ENCODE measurements around the gene ITGA1. TPM values are rescaled to one million over a fixed set of nuclear protein-coding genes. Genes with fewer than 3 reads are reported as not detected.

ITGA1 gene
- polyA plus RNA-seq, 3 donors, result 0.33 to 0.89 (median 0.79) TPM

DNA sequence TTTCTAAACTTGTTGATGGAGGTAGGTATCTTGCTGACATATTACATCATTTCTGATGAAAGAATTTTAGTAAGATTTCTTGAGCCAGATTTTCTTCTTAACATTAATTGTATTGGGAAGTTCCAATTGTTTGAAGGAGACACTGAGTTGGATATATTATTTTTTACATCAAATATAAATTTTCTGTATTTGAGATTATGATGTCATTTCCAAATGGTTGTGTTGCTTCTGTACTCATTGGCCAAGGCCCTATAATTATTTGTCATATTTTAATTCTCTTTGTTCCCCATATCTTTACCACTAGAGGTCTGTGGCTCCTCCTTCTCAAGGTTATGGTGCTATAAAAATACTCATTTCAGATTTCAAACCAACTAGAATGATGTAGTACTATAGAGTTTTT is 53.4 kb downstream of the ITGA1 start:
- H3K4me3 Mint-ChIP-seq, result no peak overlapping the region
- H2AFZ ChIP-seq (ENCODE audit: insufficient read depth, low read depth, low read length, poor library complexity, severe bottlenecking), result no peak overlapping the region
- intact Hi-C loops (cut with micrococcal nuclease), result no loop called here
- no peaks in the 10 kb centered on the region for H3K9me3 Mint-ChIP-seq
- H3K36me3 ChIP-seq (replicated peaks in 1 of 2; ENCODE audit: control insufficient read depth in 1 of 2, insufficient read depth in 2 of 2, low read length in 2 of 2), result no peaks in the 10 kb centered on the region
- no peaks in the 10 kb centered on the region for H3K36me3 Mint-ChIP-seq
- DNase-seq, result no peak
- TF ChIP-seq, protein P1, sequence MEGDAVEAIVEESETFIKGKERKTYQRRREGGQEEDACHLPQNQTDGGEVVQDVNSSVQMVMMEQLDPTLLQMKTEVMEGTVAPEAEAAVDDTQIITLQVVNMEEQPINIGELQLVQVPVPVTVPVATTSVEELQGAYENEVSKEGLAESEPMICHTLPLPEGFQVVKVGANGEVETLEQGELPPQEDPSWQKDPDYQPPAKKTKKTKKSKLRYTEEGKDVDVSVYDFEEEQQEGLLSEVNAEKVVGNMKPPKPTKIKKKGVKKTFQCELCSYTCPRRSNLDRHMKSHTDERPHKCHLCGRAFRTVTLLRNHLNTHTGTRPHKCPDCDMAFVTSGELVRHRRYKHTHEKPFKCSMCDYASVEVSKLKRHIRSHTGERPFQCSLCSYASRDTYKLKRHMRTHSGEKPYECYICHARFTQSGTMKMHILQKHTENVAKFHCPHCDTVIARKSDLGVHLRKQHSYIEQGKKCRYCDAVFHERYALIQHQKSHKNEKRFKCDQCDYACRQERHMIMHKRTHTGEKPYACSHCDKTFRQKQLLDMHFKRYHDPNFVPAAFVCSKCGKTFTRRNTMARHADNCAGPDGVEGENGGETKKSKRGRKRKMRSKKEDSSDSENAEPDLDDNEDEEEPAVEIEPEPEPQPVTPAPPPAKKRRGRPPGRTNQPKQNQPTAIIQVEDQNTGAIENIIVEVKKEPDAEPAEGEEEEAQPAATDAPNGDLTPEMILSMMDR (IDR thresholded peaks at IDR 0.05), result no peak
- H3K4me1 ChIP-seq (ENCODE audit: control insufficient read depth in 1 of 2, insufficient read depth in 2 of 2, low read length in 2 of 2), result no peaks in the 10 kb centered on the region
- H3K4me1 Mint-ChIP-seq, result no peaks in the 10 kb centered on the region
- H3K27ac ChIP-seq (ENCODE audit: low read depth in 1 of 2, low read length in 2 of 2), result no peak overlapping the region
- no peaks in the 10 kb centered on the region for H4K20me1 ChIP-seq (ENCODE audit: insufficient read depth, low read length)
- no peaks in the 10 kb centered on the region for H3K27me3 Mint-ChIP-seq (ENCODE audit: low read depth in 3 of 3)
- no peaks in the 10 kb centered on the region for H3K27me3 ChIP-seq (ENCODE audit: control insufficient read depth in 2 of 2, insufficient read depth in 2 of 2, low read length in 2 of 2)
- H3K4me3 ChIP-seq (replicated peaks in 1 of 3; ENCODE audit: low read depth in 2 of 3, low read length in 3 of 3), result no peak overlapping the region
- H3K9me3 ChIP-seq (replicated peaks in 1 of 2; ENCODE audit: control insufficient read depth in 1 of 2, insufficient read depth in 1 of 2, low read length in 2 of 2), result no peaks in the 10 kb centered on the region
- no peak overlapping the region for H3K27ac Mint-ChIP-seq
- no peak overlapping the region for H3K9ac ChIP-seq (ENCODE audit: insufficient read depth, low read length, poor library complexity, severe bottlenecking)
- no peaks in the 10 kb centered on the region for H3K79me2 ChIP-seq (ENCODE audit: insufficient read depth, low read length)
- no peak overlapping the region for H3K4me2 ChIP-seq (replicated peaks; ENCODE audit: extremely low read depth, low read length, poor library complexity, severe bottlenecking)

DNA sequence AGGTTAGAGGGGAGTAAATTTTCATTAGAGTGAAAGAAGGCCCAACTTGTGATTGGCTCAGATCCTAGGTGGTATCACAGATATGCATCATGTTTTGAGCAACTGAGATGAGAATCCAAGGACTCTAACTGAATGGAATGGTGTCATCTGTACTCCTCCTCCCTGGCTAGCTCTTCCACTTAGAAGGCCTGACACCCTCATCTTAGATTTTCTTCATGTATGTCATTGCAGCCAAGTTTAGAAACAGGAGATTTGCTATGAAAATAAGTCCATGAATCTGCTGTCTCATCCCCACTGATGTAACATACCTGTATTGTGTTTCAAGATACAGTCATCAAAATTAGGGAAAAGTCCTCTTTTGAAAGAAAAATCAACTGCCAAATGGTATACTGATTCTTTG is 54.4 kb downstream of the ITGA1 start:
- Histone ChIP-seq H4K20me1 (ENCODE audit: insufficient read depth, low read length) (no peaks in the 10 kb centered on the region), H2AFZ (ENCODE audit: insufficient read depth, low read depth, low read length, poor library complexity, severe bottlenecking) (no peak overlapping the region), H3K4me2 (replicated peaks; ENCODE audit: extremely low read depth, low read length, poor library complexity, severe bottlenecking) (no peak overlapping the region), H3K9me3 (replicated peaks in 1 of 2; ENCODE audit: control insufficient read depth in 1 of 2, insufficient read depth in 1 of 2, low read length in 2 of 2) (no peaks in the 10 kb centered on the region), H3K9ac (ENCODE audit: insufficient read depth, low read length, poor library complexity, severe bottlenecking) (no peak overlapping the region), H3K4me3 (replicated peaks in 1 of 3; ENCODE audit: low read depth in 2 of 3, low read length in 3 of 3) (no peak overlapping the region), H3K4me1 (ENCODE audit: control insufficient read depth in 1 of 2, insufficient read depth in 2 of 2, low read length in 2 of 2) (no peaks in the 10 kb centered on the region), H3K27ac (ENCODE audit: low read depth in 1 of 2, low read length in 2 of 2) (no peak overlapping the region), H3K36me3 (replicated peaks in 1 of 2; ENCODE audit: control insufficient read depth in 1 of 2, insufficient read depth in 2 of 2, low read length in 2 of 2) (no peaks in the 10 kb centered on the region), H3K27me3 (ENCODE audit: control insufficient read depth in 2 of 2, insufficient read depth in 2 of 2, low read length in 2 of 2) (no peaks in the 10 kb centered on the region), H3K79me2 (ENCODE audit: insufficient read depth, low read length) (no peaks in the 10 kb centered on the region)
- Mint-ChIP-seq H3K4me1 (no peaks in the 10 kb centered on the region), H3K27ac (no peak overlapping the region), H3K36me3 (no peaks in the 10 kb centered on the region), H3K9me3 (no peaks in the 10 kb centered on the region), H3K27me3 (ENCODE audit: low read depth in 3 of 3) (peaks cover 0 to 3% (median 0%) of the 10 kb centered on the region in 3 donors), H3K4me3 (no peak overlapping the region)
- no peak for DNase-seq
- intact Hi-C loops (cut with micrococcal nuclease), result no loop called here
- TF ChIP-seq, protein P1 (IDR thresholded peaks at IDR 0.05), result no peak

Measured in CD14-positive monocyte (primary cell).